GM19239 (cell line): ENCODE measurements around the gene ABCA7.

Experiments
- DNase-seq: peaks from one replicate; pipeline ENCODE4 v3.0.0; 2011; ENCODE audit warnings: low spot score; ENCODE audit not compliant: insufficient read length
- FAIRE-seq: peaks from 2 replicates; lab custom pipeline; 2011; peaks lifted over from hg19 to GRCh38; lab: Jason Lieb, UNC

The ABCA7 gene

GRCh38 chr19:1032264-1032867 is 7.5 kb upstream of the ABCA7 start:
- DNase-seq (no peak), FAIRE-seq (no peak)

DNA sequence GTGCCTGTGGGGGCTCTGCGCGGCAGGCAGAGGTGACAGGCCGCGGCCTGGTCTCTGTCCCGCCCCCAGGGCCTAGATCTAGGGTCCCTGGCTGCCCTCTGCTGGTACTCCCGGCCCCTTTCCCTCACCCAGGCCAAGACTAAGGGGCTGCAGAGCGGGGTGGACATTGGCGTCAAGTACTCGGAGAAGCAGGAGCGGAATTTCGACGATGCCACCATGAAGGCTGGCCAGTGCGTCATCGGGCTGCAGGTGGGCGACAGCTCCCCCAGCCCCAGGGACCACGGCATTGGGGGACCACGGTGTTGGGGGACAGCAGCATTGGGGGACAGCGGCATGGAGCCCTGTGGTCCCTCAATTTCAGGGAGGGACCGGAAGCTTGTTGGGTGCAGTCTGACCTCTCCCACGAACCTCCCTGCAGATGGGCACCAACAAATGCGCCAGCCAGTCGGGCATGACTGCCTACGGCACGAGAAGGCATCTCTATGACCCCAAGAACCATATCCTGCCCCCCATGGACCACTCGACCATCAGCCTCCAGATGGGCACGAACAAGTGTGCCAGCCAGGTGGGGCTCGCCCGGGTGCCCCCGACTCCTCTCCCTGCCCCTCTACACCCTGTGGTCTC is 3.8 kb upstream of the ABCA7 start:
- DNase-seq (no peak), FAIRE-seq (no peak)

DNA sequence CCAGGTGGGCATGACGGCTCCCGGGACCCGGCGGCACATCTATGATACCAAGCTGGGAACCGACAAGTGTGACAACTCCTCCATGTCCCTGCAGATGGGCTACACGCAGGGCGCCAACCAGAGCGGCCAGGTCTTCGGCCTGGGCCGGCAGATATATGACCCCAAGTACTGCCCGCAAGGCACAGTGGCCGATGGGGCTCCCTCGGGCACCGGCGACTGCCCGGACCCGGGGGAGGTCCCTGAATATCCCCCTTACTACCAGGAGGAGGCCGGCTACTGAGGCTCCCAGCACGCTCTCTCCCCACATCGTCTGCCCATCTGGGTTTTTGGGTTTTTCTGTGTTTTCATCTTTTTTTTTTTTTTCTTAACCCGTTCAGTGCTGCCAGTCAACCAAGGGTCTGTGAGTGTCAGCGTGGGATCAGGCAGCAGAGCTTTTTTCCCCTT is 2.3 kb upstream of the ABCA7 start:
- no peak for DNase-seq
- no peak for FAIRE-seq

- DNase-seq: no peak
- FAIRE-seq: no peak
Observed at GRCh38 chr19:1038978-1039645, 795 bp upstream of the ABCA7 start.

DNA sequence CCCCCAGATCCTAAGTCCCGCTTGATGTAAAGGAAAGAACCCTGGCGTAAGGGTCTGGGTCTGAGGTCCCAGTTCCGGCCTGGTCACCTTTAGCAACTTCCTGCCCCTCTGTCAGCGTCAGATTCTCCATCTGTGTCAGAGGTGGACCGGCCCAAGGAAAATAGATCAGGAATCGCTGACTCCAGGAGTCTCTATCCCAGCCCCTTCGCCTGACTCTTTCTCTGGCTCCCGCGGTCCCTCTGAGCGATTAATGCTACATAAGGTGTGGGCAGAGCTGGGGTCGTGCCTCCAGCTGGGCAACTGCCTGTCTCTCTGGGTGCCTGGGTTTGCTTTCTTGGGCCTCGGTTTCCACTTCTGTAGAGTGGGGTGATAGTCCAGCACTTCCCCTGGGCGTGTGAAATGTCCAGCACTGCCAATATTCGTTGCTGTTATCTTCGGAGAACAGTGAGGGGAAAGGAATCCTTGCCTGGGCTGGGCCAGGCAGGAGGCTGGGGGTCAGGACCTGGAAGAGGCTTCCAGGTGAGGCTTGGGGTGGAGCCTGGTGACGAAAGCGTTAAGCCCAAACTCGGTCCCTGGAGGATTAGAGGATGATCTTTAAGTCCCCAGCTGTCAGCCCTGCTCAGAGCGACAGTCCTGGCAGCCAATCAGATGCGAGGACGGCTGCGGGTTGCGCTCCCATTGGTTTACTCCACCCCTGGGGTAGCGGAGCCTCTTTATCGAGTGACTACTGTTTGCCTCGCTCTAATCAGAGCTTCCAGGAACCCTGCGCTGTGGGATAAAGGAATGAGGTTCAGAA is 767 bp downstream of the ABCA7 start:
- peak; percentile 99 for DNase-seq
- FAIRE-seq: peak; percentile 100

GRCh38 chr19:1041272-1041834 is 1.4 kb downstream of the ABCA7 start:
- DNase-seq (no peak), FAIRE-seq (no peak)

GRCh38 chr19:1041835-1042685 is 2.2 kb downstream of the ABCA7 start:
- FAIRE-seq (no peak), DNase-seq (no peak)

DNA sequence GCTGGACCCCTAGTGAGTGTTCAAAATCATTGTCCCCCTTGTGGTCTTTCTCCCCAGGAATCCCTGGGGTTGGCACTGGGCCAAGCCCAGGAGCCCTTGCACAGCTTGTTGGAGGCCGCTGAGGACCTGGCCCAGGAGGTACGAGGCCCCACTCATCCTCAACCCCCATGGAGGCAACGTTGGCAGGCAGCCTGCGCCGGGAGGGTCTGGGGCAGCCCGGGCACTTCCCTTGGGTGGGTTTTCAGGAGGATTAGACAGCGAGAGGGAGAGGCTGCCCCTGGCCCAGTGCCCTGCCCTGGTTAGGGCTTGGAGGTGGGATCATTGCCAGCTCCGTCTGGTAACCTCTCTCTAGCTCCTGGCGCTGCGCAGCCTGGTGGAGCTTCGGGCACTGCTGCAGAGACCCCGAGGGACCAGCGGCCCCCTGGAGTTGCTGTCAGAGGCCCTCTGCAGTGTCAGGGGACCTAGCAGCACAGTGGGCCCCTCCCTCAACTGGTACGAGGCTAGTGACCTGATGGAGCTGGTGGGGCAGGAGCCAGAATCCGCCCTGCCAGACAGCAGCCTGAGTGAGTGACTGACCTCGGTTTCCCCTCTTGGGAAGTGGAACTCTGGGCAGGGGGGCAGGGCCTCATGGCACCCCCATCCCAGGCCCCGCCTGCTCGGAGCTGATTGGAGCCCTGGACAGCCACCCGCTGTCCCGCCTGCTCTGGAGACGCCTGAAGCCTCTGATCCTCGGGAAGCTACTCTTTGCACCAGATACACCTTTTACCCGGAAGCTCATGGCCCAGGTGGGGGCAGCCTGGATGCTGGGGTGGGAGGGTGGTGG is 3.0 kb downstream of the ABCA7 start:
- DNase-seq (no peak), FAIRE-seq (no peak)

- DNase-seq (peak; percentile 75), FAIRE-seq (peak; percentile 76)
Observed at GRCh38 chr19:1045247-1045603, 5.3 kb downstream of the ABCA7 start.

GRCh38 chr19:1046117-1046626 is 6.3 kb downstream of the ABCA7 start:
- DNase-seq (no peak), FAIRE-seq (no peak)

DNA sequence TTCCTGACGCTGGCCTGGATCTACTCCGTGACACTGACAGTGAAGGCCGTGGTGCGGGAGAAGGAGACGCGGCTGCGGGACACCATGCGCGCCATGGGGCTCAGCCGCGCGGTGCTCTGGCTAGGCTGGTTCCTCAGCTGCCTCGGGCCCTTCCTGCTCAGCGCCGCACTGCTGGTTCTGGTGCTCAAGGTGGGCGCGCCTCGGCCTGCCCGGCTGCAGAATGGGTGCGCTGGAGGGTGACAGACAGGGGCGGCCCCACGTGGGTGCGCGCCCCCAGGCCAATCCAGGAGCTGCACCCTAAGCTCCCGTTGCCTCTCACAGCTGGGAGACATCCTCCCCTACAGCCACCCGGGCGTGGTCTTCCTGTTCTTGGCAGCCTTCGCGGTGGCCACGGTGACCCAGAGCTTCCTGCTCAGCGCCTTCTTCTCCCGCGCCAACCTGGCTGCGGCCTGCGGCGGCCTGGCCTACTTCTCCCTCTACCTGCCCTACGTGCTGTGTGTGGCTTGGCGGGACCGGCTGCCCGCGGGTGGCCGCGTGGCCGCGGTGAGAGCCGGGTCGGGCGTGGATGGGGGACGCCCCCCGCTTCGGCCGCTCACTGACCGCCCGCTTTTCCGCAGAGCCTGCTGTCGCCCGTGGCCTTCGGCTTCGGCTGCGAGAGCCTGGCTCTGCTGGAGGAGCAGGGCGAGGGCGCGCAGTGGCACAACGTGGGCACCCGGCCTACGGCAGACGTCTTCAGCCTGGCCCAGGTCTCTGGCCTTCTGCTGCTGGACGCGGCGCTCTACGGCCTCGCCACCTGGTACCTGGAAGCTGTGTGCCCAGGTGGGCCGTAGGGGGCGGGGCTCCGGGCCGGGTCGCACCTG is 7.2 kb downstream of the ABCA7 start:
- no peak for FAIRE-seq
- DNase-seq: no peak

- no peak for DNase-seq
- FAIRE-seq: no peak
Observed at GRCh38 chr19:1047696-1048147, 7.8 kb downstream of the ABCA7 start.

- no peak for FAIRE-seq
Observed at GRCh38 chr19:1049106-1049505, 9.2 kb downstream of the ABCA7 start.

DNA sequence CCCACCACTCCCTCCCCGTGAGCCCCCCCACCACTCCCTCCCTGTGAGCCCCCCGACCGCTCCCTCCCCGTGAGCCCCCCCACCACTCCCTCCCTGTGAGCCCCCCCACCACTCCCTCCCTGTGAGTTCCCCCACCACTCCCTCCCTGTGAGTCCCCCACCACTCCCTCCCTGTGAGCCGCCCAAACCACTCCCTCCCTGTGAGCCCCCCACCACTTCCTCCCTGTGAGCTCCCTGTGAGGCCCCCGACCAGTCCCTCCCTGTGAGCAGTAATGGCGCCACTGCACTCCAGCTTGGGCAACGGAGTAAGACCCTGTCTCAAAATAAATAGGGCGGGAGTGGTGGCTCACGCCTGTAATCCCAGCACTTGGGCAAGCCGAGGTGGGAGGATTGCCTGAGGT is 9.9 kb downstream of the ABCA7 start:
- DNase-seq: no peak
- FAIRE-seq: no peak

More at GRCh38 chr19:1049106-1049505, 9.2 kb downstream of the ABCA7 start:
- no peak for DNase-seq

GRCh38 chr19:1050989-1051788 is 11.3 kb downstream of the ABCA7 start:
- DNase-seq (no peak), FAIRE-seq (no peak)

DNA sequence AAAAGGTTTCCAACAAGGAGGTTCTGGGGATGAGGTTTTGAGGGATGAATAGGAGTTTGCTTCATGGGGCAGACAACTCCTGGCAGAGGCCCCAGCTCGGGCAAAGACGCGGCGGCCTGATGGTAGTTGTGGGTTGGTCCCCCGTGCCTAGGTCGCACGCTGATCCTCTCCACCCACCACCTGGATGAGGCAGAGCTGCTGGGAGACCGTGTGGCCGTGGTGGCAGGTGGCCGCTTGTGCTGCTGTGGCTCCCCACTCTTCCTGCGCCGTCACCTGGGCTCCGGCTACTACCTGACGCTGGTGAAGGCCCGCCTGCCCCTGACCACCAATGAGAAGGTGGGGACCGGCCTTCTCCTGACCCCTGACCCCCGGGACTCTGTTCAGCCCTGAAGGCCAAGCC is 11.9 kb downstream of the ABCA7 start:
- FAIRE-seq: no peak
- no peak for DNase-seq
